ENCODE results near the gene IFT80.
"Not testable (repeated sequence)": the region's sequence is repeated elsewhere in the genome, so short reads cannot be mapped to it uniquely, and the experiment has no call there.

IFT80 gene

GRCh38 chr3:160355826-160356225 lies 43.2 kb downstream of the IFT80 start:
- no peak for DNase-seq

GRCh38 chr3:160346511-160346910 lies 52.5 kb downstream of the IFT80 start:
- DNase-seq: no peak

GRCh38 chr3:160343132-160343531 lies 55.9 kb downstream of the IFT80 start:
- DNase-seq: peak; percentile 54

GRCh38 chr3:160340351-160340750 lies 58.7 kb downstream of the IFT80 start:
- DNase-seq: no peak

GRCh38 chr3:160331127-160331937 lies 67.7 kb downstream of the IFT80 start:
- peak; percentile 69 for DNase-seq

- no peak for DNase-seq
Measured at GRCh38 chr3:160330690-160331089, 68.3 kb downstream of the IFT80 start.

- no peak for DNase-seq
Measured at GRCh38 chr3:160330109-160330508, 68.9 kb downstream of the IFT80 start.

GRCh38 chr3:160326286-160326685 lies 72.7 kb downstream of the IFT80 start:
- not testable (repeated sequence) for DNase-seq

GRCh38 chr3:160321821-160322220 lies 77.2 kb downstream of the IFT80 start:
- not testable (repeated sequence) for DNase-seq

- no peak for DNase-seq
Measured at GRCh38 chr3:160319322-160319721, 79.7 kb downstream of the IFT80 start.

- no peak for DNase-seq
Measured at GRCh38 chr3:160314995-160315394, 84.0 kb downstream of the IFT80 start.

- no peak for DNase-seq
Measured at GRCh38 chr3:160312014-160312624, 86.9 kb downstream of the IFT80 start.

- no peak for DNase-seq
Measured at GRCh38 chr3:160302806-160303205, 96.2 kb downstream of the IFT80 start.

GRCh38 chr3:160296591-160296990 lies 102.4 kb downstream of the IFT80 start:
- DNase-seq: peak; percentile 53

- DNase-seq: no peak
Measured at GRCh38 chr3:160291909-160292299, 107.1 kb downstream of the IFT80 start.

- DNase-seq: no peak
Measured at GRCh38 chr3:160291290-160291908, 107.6 kb downstream of the IFT80 start.

GRCh38 chr3:160287666-160288065 lies 111.4 kb downstream of the IFT80 start:
- no peak for DNase-seq

- DNase-seq: no peak
Measured at GRCh38 chr3:160286231-160286630, 112.8 kb downstream of the IFT80 start.

- no peak for DNase-seq
Measured at GRCh38 chr3:160280836-160281235, 118.2 kb downstream of the IFT80 start.

GRCh38 chr3:160279657-160280056 lies 119.4 kb downstream of the IFT80 start:
- DNase-seq: no peak

GRCh38 chr3:160278210-160278609 lies 120.8 kb downstream of the IFT80 start:
- no peak for DNase-seq

GRCh38 chr3:160265088-160265487 lies 133.9 kb downstream of the IFT80 start:
- no peak for DNase-seq

- no peak for DNase-seq
Measured at GRCh38 chr3:160260587-160261270, 138.3 kb downstream of the IFT80 start.

Data from HCEC 1CT (cell line).